Measurements from ENCODE around the gene SERINC5.

SERINC5 gene

GRCh38 chr5:80150731-80151130 lies 105.1 kb downstream of the SERINC5 start:
- DNase-seq (ENCODE audit: low read depth), result no peak
- no peak for TF ChIP-seq CTCF (conservative IDR thresholded peaks at IDR 0.05; ENCODE audit: low read depth, low read length)
- H3K4me3 ChIP-seq (ENCODE audit: low read depth, low read length), result no peak overlapping the region

GRCh38 chr5:80149161-80149609 lies 106.7 kb downstream of the SERINC5 start:
- no peak overlapping the region for H3K4me3 ChIP-seq (ENCODE audit: low read depth, low read length)
- no peak for DNase-seq (ENCODE audit: low read depth)
- TF ChIP-seq CTCF (conservative IDR thresholded peaks at IDR 0.05; ENCODE audit: low read depth, low read length), result no peak

- H3K4me3 ChIP-seq (ENCODE audit: low read depth, low read length), result no peak overlapping the region
- DNase-seq (ENCODE audit: low read depth), result no peak
- no peak for TF ChIP-seq CTCF (conservative IDR thresholded peaks at IDR 0.05; ENCODE audit: low read depth, low read length)
Observed at GRCh38 chr5:80147119-80147815, 108.6 kb downstream of the SERINC5 start.

- no peak overlapping the region for H3K4me3 ChIP-seq (ENCODE audit: low read depth, low read length)
- TF ChIP-seq CTCF (conservative IDR thresholded peaks at IDR 0.05; ENCODE audit: low read depth, low read length), result no peak
- DNase-seq (ENCODE audit: low read depth), result no peak
Observed at GRCh38 chr5:80146046-80146445, 109.8 kb downstream of the SERINC5 start.

- H3K4me3 ChIP-seq (ENCODE audit: low read depth, low read length), result no peak overlapping the region
- no peak for TF ChIP-seq CTCF (conservative IDR thresholded peaks at IDR 0.05; ENCODE audit: low read depth, low read length)
- no peak for DNase-seq (ENCODE audit: low read depth)
Observed at GRCh38 chr5:80143491-80143890, 112.4 kb downstream of the SERINC5 start.

GRCh38 chr5:80142996-80143395 lies 112.9 kb downstream of the SERINC5 start:
- no peak for TF ChIP-seq CTCF (conservative IDR thresholded peaks at IDR 0.05; ENCODE audit: low read depth, low read length)
- no peak overlapping the region for H3K4me3 ChIP-seq (ENCODE audit: low read depth, low read length)
- no peak for DNase-seq (ENCODE audit: low read depth)

GRCh38 chr5:80141681-80142080 lies 114.2 kb downstream of the SERINC5 start:
- DNase-seq (ENCODE audit: low read depth), result peak; percentile 5
- TF ChIP-seq CTCF (conservative IDR thresholded peaks at IDR 0.05; ENCODE audit: low read depth, low read length), result no peak
- H3K4me3 ChIP-seq (ENCODE audit: low read depth, low read length), result no peak overlapping the region
